Measurements from ENCODE around the gene AKAP6.

GRCh38 chr14:32303865-32304264, 25.2 kb upstream of the AKAP6 start:
- no peak for TF ChIP-seq EZH2 (IDR thresholded peaks at IDR 0.05; ENCODE audit: insufficient read depth, low read length)
- no peak for TF ChIP-seq CTCF (IDR thresholded peaks at IDR 0.05; ENCODE audit: insufficient read depth, low read depth, low read length)
